Lower leg skin (tissue), 3 donors: ENCODE data around the gene CAMTA2.

Experiments used
- POLR2A ChIP-seq, 2 donors: fragments of 450-650 bp; IDR thresholded peaks; one replicate each; pipeline ENCODE4 v1.6.1; 2016 to 2017; ENCODE audit warnings: antibody characterized with exemption in 2 of 2, mild to moderate bottlenecking in 1 of 2, moderate library complexity in 1 of 2
- TF ChIP-seq, protein P1 (sequence below), 3 donors: fragments of 450-650 bp; IDR thresholded peaks; one replicate each; pipeline ENCODE4 v1.5.1; 2016; ENCODE audit warnings: antibody characterized with exemption in 3 of 3, mild to moderate bottlenecking in 3 of 3, moderate library complexity in 2 of 3

DNA sequence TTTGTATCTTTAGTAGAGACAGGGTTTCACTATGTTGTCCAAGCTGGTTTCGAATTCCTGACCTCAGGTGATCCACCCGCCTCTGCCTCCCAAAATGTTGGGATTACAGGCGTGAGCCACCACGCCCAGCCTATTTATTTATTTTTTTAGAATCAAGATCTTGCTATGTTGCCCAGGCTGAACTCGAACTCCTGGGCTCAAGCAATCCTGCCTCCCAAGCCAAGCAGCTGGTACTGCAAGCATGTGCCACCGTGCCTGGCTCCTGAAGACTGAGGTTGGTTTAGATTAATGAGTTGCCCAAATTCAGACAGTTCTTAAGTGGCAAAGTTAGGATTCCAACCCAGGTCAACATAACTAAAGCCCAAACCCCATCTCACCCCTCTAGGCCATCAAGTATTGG lies 39.8 kb upstream of the CAMTA2 start:
- TF ChIP-seq, protein P1, sequence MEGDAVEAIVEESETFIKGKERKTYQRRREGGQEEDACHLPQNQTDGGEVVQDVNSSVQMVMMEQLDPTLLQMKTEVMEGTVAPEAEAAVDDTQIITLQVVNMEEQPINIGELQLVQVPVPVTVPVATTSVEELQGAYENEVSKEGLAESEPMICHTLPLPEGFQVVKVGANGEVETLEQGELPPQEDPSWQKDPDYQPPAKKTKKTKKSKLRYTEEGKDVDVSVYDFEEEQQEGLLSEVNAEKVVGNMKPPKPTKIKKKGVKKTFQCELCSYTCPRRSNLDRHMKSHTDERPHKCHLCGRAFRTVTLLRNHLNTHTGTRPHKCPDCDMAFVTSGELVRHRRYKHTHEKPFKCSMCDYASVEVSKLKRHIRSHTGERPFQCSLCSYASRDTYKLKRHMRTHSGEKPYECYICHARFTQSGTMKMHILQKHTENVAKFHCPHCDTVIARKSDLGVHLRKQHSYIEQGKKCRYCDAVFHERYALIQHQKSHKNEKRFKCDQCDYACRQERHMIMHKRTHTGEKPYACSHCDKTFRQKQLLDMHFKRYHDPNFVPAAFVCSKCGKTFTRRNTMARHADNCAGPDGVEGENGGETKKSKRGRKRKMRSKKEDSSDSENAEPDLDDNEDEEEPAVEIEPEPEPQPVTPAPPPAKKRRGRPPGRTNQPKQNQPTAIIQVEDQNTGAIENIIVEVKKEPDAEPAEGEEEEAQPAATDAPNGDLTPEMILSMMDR (IDR thresholded peaks at IDR 0.05): no peak
- no peak for TF ChIP-seq POLR2A (IDR thresholded peaks at IDR 0.05)
